Measurements from ENCODE around the gene EDC3. TPM values are rescaled to one million over a fixed set of nuclear protein-coding genes. Genes with fewer than 3 reads are reported as not detected.

The EDC3 gene
- total RNA-seq, 1 donor from 2014 or later, result 17.2 TPM

- Histone ChIP-seq H3K27me3 (ENCODE audit: low read depth) (no peaks in the 10 kb centered on the region), H3K36me3 (peaks cover 27% of the 10 kb centered on the region), H3K9me3 (replicated peaks) (no peaks in the 10 kb centered on the region), H3K27ac (replicated peaks) (no peak overlapping the region), H3K4me1 (no peaks in the 10 kb centered on the region), H3K4me3 (no peak overlapping the region)
- intact Hi-C loops (cut with micrococcal nuclease), result no loop called here
- DNase-seq, result no peak
- no peak for TF ChIP-seq CTCF (IDR thresholded peaks at IDR 0.05; ENCODE audit: borderline replicate concordance)
These were observed 19.0 kb downstream of the EDC3 start for GRCh38 chr15:74676801-74677200.

- intact Hi-C loops (cut with micrococcal nuclease), result no loop called here
- Histone ChIP-seq H3K36me3 (peaks cover 47% of the 10 kb centered on the region), H3K27ac (replicated peaks) (no peak overlapping the region), H3K4me3 (no peak overlapping the region), H3K27me3 (ENCODE audit: low read depth) (no peaks in the 10 kb centered on the region), H3K9me3 (replicated peaks) (no peaks in the 10 kb centered on the region), H3K4me1 (no peaks in the 10 kb centered on the region)
- no peak for DNase-seq
- no peak for TF ChIP-seq CTCF (IDR thresholded peaks at IDR 0.05; ENCODE audit: borderline replicate concordance)
These were observed 21.7 kb downstream of the EDC3 start for GRCh38 chr15:74674161-74674560.

- Histone ChIP-seq H3K4me3 (no peak overlapping the region), H3K4me1 (peaks cover 4% of the 10 kb centered on the region), H3K27ac (replicated peaks) (no peak overlapping the region), H3K36me3 (peaks cover 59% of the 10 kb centered on the region), H3K27me3 (ENCODE audit: low read depth) (no peaks in the 10 kb centered on the region), H3K9me3 (replicated peaks) (no peaks in the 10 kb centered on the region)
- TF ChIP-seq CTCF (IDR thresholded peaks at IDR 0.05; ENCODE audit: borderline replicate concordance), result no peak
- intact Hi-C loops (cut with micrococcal nuclease), result no loop called here
- no peak for DNase-seq
These were observed 26.2 kb downstream of the EDC3 start for GRCh38 chr15:74669627-74670026.

- Histone ChIP-seq H3K27me3 (ENCODE audit: low read depth) (no peaks in the 10 kb centered on the region), H3K27ac (replicated peaks) (no peak overlapping the region), H3K9me3 (replicated peaks) (no peaks in the 10 kb centered on the region), H3K36me3 (peaks cover 43% of the 10 kb centered on the region), H3K4me1 (peaks cover 21% of the 10 kb centered on the region), H3K4me3 (no peak overlapping the region)
- intact Hi-C loops (cut with micrococcal nuclease), result no loop called here
- DNase-seq, result no peak
- no peak for TF ChIP-seq CTCF (IDR thresholded peaks at IDR 0.05; ENCODE audit: borderline replicate concordance)
These were observed 27.8 kb downstream of the EDC3 start for GRCh38 chr15:74667975-74668374.

- no peaks in the 10 kb centered on the region for H3K9me3 ChIP-seq (replicated peaks)
- no peak overlapping the region for H3K4me3 ChIP-seq
- no peak for DNase-seq
- H3K27ac ChIP-seq (replicated peaks), result peak overlapping the region; percentile 81
- intact Hi-C loops (cut with micrococcal nuclease), result no loop called here
- peaks cover 31% of the 10 kb centered on the region for H3K4me1 ChIP-seq
- no peaks in the 10 kb centered on the region for H3K27me3 ChIP-seq (ENCODE audit: low read depth)
- peaks cover 14% of the 10 kb centered on the region for H3K36me3 ChIP-seq
- no peak for TF ChIP-seq CTCF (IDR thresholded peaks at IDR 0.05; ENCODE audit: borderline replicate concordance)
These were observed 31.2 kb downstream of the EDC3 start for GRCh38 chr15:74664670-74665069.
